ENCODE measurements around the gene FRYL.

GRCh38 chr4:48538358-48538757, 241.7 kb downstream of the FRYL start:
- TF ChIP-seq, protein P1, sequence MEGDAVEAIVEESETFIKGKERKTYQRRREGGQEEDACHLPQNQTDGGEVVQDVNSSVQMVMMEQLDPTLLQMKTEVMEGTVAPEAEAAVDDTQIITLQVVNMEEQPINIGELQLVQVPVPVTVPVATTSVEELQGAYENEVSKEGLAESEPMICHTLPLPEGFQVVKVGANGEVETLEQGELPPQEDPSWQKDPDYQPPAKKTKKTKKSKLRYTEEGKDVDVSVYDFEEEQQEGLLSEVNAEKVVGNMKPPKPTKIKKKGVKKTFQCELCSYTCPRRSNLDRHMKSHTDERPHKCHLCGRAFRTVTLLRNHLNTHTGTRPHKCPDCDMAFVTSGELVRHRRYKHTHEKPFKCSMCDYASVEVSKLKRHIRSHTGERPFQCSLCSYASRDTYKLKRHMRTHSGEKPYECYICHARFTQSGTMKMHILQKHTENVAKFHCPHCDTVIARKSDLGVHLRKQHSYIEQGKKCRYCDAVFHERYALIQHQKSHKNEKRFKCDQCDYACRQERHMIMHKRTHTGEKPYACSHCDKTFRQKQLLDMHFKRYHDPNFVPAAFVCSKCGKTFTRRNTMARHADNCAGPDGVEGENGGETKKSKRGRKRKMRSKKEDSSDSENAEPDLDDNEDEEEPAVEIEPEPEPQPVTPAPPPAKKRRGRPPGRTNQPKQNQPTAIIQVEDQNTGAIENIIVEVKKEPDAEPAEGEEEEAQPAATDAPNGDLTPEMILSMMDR (IDR thresholded peaks at IDR 0.05; ENCODE audit: poor library complexity, severe bottlenecking) = no peak
- TF ChIP-seq POLR2AphosphoS5 (IDR thresholded peaks at IDR 0.05) (no peak), MXI1 (conservative IDR thresholded peaks at IDR 0.05; ENCODE audit: poor library complexity, severe bottlenecking) (no peak), TAF1 (IDR thresholded peaks at IDR 0.05; ENCODE audit: low read depth) (no peak), EZH2 (IDR thresholded peaks at IDR 0.05; ENCODE audit: borderline replicate concordance, insufficient read depth, low read length, poor library complexity, severe bottlenecking) (no peak), RAD21 (conservative IDR thresholded peaks at IDR 0.05) (no peak)
